H9 (cell line): ENCODE measurements around the gene TMC1. TPM values are rescaled to one million over a fixed set of nuclear protein-coding genes. Genes with fewer than 3 reads are reported as not detected.
A peak's percentile ranks its signal among the peaks of the same experiment; 100 is the strongest.

ENCODE experiments used
- DNase-seq: peaks from one replicate; pipeline ENCODE4 v3.0.0-alpha.2; 2017
- H2AFZ ChIP-seq: one replicate; pipeline ENCODE4 v1.6.1; 2013; ENCODE audit warnings: mild to moderate bottlenecking, low read length, control low read depth, moderate library complexity
- H2AK5ac ChIP-seq: 2 replicates; pipeline ENCODE4 v1.6.1; 2013; ENCODE audit warnings: low read length, control low read depth, mixed read lengths; ENCODE audit not compliant: insufficient read length
- H2BK120ac ChIP-seq: one replicate; pipeline ENCODE4 v1.6.1; 2013; ENCODE audit warnings: low read depth, mild to moderate bottlenecking, low read length, control low read depth, inconsistent platforms; ENCODE audit not compliant: poor library complexity, severe bottlenecking
- H2BK12ac ChIP-seq: 2 replicates; pipeline ENCODE4 v1.6.1; 2013; ENCODE audit warnings: low read length, control low read depth, mixed read lengths, low read depth; ENCODE audit not compliant: insufficient read length
- H2BK15ac ChIP-seq: 2 replicates; pipeline ENCODE4 v1.6.1; 2013; ENCODE audit warnings: low read depth, low read length, control low read depth
- H2BK20ac ChIP-seq: one replicate; pipeline ENCODE4 v1.6.1; 2013; ENCODE audit warnings: low read depth, mild to moderate bottlenecking, low read length, control low read depth, inconsistent platforms; ENCODE audit not compliant: poor library complexity, severe bottlenecking
- H2BK5ac ChIP-seq: 2 replicates; pipeline ENCODE4 v1.6.1; 2013; ENCODE audit warnings: low read length, control low read depth, mixed read lengths; ENCODE audit not compliant: insufficient read length
- H3K14ac ChIP-seq: 2 replicates; pipeline ENCODE4 v1.6.1; 2013; ENCODE audit warnings: low read length, control low read depth; ENCODE audit not compliant: insufficient read depth
- H3K18ac ChIP-seq: 2 replicates; pipeline ENCODE4 v1.6.1; 2013; ENCODE audit warnings: low read depth, mild to moderate bottlenecking, mixed read lengths, low read length, control low read depth; ENCODE audit not compliant: insufficient read length
- H3K23ac ChIP-seq: 2 replicates; pipeline ENCODE4 v1.6.1; 2013; ENCODE audit warnings: low read length, control low read depth, mixed read lengths, low read depth; ENCODE audit not compliant: insufficient read length
- H3K23me2 ChIP-seq: 2 replicates; pipeline ENCODE4 v1.6.1; 2013; ENCODE audit warnings: low read depth, mild to moderate bottlenecking, mixed read lengths, low read length, control low read depth; ENCODE audit not compliant: insufficient read length, poor library complexity, severe bottlenecking
- H3K27ac ChIP-seq: 2 replicates; pipeline ENCODE4 v1.5.1; 2013; ENCODE audit warnings: low read length, control low read depth, mixed read lengths, low read depth; ENCODE audit not compliant: insufficient read length
- H3K27me3 ChIP-seq: 2 replicates; pipeline ENCODE4 v1.6.1; 2013; ENCODE audit warnings: low read length, control low read depth, inconsistent platforms; ENCODE audit not compliant: insufficient read depth
- H3K4ac ChIP-seq: 2 replicates; pipeline ENCODE4 v1.6.1; 2013; ENCODE audit warnings: low read depth, mild to moderate bottlenecking, control low read depth, inconsistent platforms, low read length, moderate library complexity
- H3K4me1 ChIP-seq: 2 replicates; pipeline ENCODE4 v1.6.1; 2013; ENCODE audit warnings: low read length, control low read depth, inconsistent platforms; ENCODE audit not compliant: insufficient read depth
- H3K4me2 ChIP-seq: 2 replicates; pipeline ENCODE4 v1.6.1; 2013; ENCODE audit warnings: low read length, control low read depth, mixed read lengths; ENCODE audit not compliant: insufficient read length, insufficient read depth
- H3K56ac ChIP-seq: 2 replicates; pipeline ENCODE4 v1.6.1; 2013; ENCODE audit warnings: low read depth, mild to moderate bottlenecking, mixed read lengths, low read length, control low read depth; ENCODE audit not compliant: insufficient read length
- H3K79me1 ChIP-seq: 2 replicates; pipeline ENCODE4 v1.6.1; 2013; ENCODE audit warnings: low read depth, mild to moderate bottlenecking, moderate library complexity, low read length, control low read depth, inconsistent platforms; ENCODE audit not compliant: insufficient read depth, poor library complexity, severe bottlenecking
- H3K79me2 ChIP-seq: 2 replicates; pipeline ENCODE4 v1.6.1; 2013; ENCODE audit warnings: low read length, control low read depth, inconsistent platforms; ENCODE audit not compliant: insufficient read depth
- H3K9ac ChIP-seq: 2 replicates; pipeline ENCODE4 v1.6.1; 2013; ENCODE audit warnings: low read length, control low read depth, mixed read lengths; ENCODE audit not compliant: insufficient read length; ENCODE audit errors: extremely low read depth
- H3K9me3 ChIP-seq: one replicate; pipeline ENCODE4 v1.6.1; 2013; ENCODE audit warnings: low read depth, low read length, inconsistent platforms; ENCODE audit not compliant: control insufficient read depth
- H3T11ph ChIP-seq: one replicate; pipeline ENCODE4 v1.6.1; 2013; ENCODE audit warnings: mild to moderate bottlenecking, low read length, control low read depth, inconsistent platforms
- H4K20me1 ChIP-seq: one replicate; pipeline ENCODE4 v1.6.1; 2013; ENCODE audit not compliant: control insufficient read depth, insufficient read length, insufficient read depth
- H4K5ac ChIP-seq: 2 replicates; pipeline ENCODE4 v1.6.1; 2013; ENCODE audit warnings: low read depth, mild to moderate bottlenecking, mixed read lengths, low read length, control low read depth; ENCODE audit not compliant: insufficient read length
- H4K8ac ChIP-seq: replicated peaks from 2 replicates; pipeline ENCODE4 v1.6.1; 2013; ENCODE audit warnings: low read length, control low read depth, mixed read lengths, low read depth; ENCODE audit not compliant: insufficient read length
- H4K91ac ChIP-seq: 2 replicates; pipeline ENCODE4 v1.6.1; 2013; ENCODE audit warnings: low read depth, mild to moderate bottlenecking, moderate library complexity, mixed read lengths, low read length, control low read depth; ENCODE audit not compliant: insufficient read length
- H3K27ac Mint-ChIP-seq, 3 experiments: 2 replicates in 2 of 3; 3 replicates in 1 of 3; pipeline ENCODE4 v1.8.0; 2020 to 2021; ENCODE audit warnings: mixed read lengths in 3 of 3, mild to moderate bottlenecking in 1 of 3, moderate library complexity in 1 of 3
- H3K27me3 Mint-ChIP-seq: 2 replicates; pipeline ENCODE4 v1.8.0; 2021; ENCODE audit warnings: low read depth, mild to moderate bottlenecking, moderate library complexity, mixed read lengths
- H3K36me3 Mint-ChIP-seq, 3 experiments: 2 replicates in 2 of 3; 3 replicates in 1 of 3; pipeline ENCODE4 v1.8.0; 2020 to 2021; ENCODE audit warnings: low read depth in 3 of 3, mixed read lengths in 3 of 3; ENCODE audit not compliant: insufficient read depth in 1 of 3
- H3K4me1 Mint-ChIP-seq, 2 experiments: 2 replicates each; pipeline ENCODE4 v1.8.0; 2020; ENCODE audit warnings: mixed read lengths in 2 of 2
- H3K4me3 Mint-ChIP-seq, 2 experiments: 2 replicates in 1 of 2; 3 replicates in 1 of 2; pipeline ENCODE4 v1.8.0; 2020 to 2021; ENCODE audit warnings: mild to moderate bottlenecking in 2 of 2, mixed read lengths in 2 of 2, moderate library complexity in 1 of 2
- H3K9me3 Mint-ChIP-seq, 2 experiments: 2 replicates in 1 of 2; 3 replicates in 1 of 2; pipeline ENCODE4 v1.8.0; 2020; ENCODE audit warnings: mild to moderate bottlenecking in 2 of 2, mixed read lengths in 2 of 2, moderate library complexity in 1 of 2
- CTCF ChIP-seq: fragments of 200-600 bp; sonication (generic); conservative IDR thresholded peaks from 3 replicates; pipeline ENCODE4 v1.8.0; 2021; ENCODE audit warnings: antibody characterized with exemption, mild to moderate bottlenecking
- WGBS: extraction: QIAGEN DNeasy Blood & Tissue Kit; methylation state at CpG from one replicate; pipeline ENCODE4 v1.1.7; 2013; ENCODE audit warnings: missing lambda C conversion rate, low lambda C conversion rate, mixed read lengths; ENCODE audit not compliant: insufficient read length; ENCODE audit errors: extremely low coverage; 5-methylcytosine and 5-hydroxymethylcytosine counted together
- total RNA-seq: library from RNA; stranded (reverse); gene quantifications from 2 replicates; pipeline ENCODE4 v1.2.1, GENCODE V29; 2021

Gene TMC1
- total RNA-seq, 1 experiment from 2014 or later, result 2.4 TPM

GRCh38 chr9:72477930-72478518 is 43.4 kb upstream of the TMC1 start:
- no peaks in the 10 kb centered on the region for H3K23me2 ChIP-seq
- H3K79me1 ChIP-seq, result no peaks in the 10 kb centered on the region
- peaks cover 0 to 6% (median 2%) of the 10 kb centered on the region in 3 experiments; a peak in 2 of 7 replicates for H3K36me3 Mint-ChIP-seq
- no peak for TF ChIP-seq CTCF
- H2BK12ac ChIP-seq, result no peak overlapping the region
- H3K4ac ChIP-seq, result no peak overlapping the region
- no peak for DNase-seq
- no peaks in the 10 kb centered on the region; the same call in 1 of the 2 replicates for H3K4me1 ChIP-seq
- no peak overlapping the region for H3K27ac ChIP-seq
- no peak overlapping the region for H2BK15ac ChIP-seq
- H3K4me2 ChIP-seq, result no peak overlapping the region
- H3K27ac Mint-ChIP-seq, result peak overlapping the region in 2 of 3 experiments; percentile 69 to 83; a peak in 4 of 7 replicates
- peak overlapping the region; percentile 93 for H2AFZ ChIP-seq
- H3K56ac ChIP-seq, result no peak overlapping the region
- no peak overlapping the region for H3T11ph ChIP-seq
- no peaks in the 10 kb centered on the region for H4K20me1 ChIP-seq
- no peaks in the 10 kb centered on the region for H3K27me3 ChIP-seq
- H4K5ac ChIP-seq, result no peak overlapping the region
- H3K9me3 Mint-ChIP-seq, result no peaks in the 10 kb centered on the region
- no peaks in the 10 kb centered on the region for H3K9me3 ChIP-seq
- no peak overlapping the region for H2AK5ac ChIP-seq
- no peak overlapping the region; the same call in 1 of the 2 replicates for H3K14ac ChIP-seq
- no peaks in the 10 kb centered on the region for H3K27me3 Mint-ChIP-seq
- no peak overlapping the region for H2BK20ac ChIP-seq
- H2BK120ac ChIP-seq, result no peak overlapping the region
- no peak overlapping the region for H4K91ac ChIP-seq
- H3K18ac ChIP-seq, result no peak overlapping the region
- H3K23ac ChIP-seq, result no peak overlapping the region
- no peak overlapping the region for H4K8ac ChIP-seq
- peak overlapping the region; percentile 12 for H2BK5ac ChIP-seq
- H3K9ac ChIP-seq, result no peak overlapping the region
- peaks cover 12 to 16% of the 10 kb centered on the region in 2 experiments for H3K4me1 Mint-ChIP-seq
- no peaks in the 10 kb centered on the region for H3K79me2 ChIP-seq
- no peak overlapping the region for H3K4me3 Mint-ChIP-seq
- no CpG with 5 or more reads among the region's 4 CpGs for WGBS
